ENCODE measurements around the gene TNP2. TPM values are rescaled to one million over a fixed set of nuclear protein-coding genes. Genes with fewer than 3 reads are reported as not detected.

The TNP2 gene
- total RNA-seq, 2 experiments from 2014 or later = not detected

DNA sequence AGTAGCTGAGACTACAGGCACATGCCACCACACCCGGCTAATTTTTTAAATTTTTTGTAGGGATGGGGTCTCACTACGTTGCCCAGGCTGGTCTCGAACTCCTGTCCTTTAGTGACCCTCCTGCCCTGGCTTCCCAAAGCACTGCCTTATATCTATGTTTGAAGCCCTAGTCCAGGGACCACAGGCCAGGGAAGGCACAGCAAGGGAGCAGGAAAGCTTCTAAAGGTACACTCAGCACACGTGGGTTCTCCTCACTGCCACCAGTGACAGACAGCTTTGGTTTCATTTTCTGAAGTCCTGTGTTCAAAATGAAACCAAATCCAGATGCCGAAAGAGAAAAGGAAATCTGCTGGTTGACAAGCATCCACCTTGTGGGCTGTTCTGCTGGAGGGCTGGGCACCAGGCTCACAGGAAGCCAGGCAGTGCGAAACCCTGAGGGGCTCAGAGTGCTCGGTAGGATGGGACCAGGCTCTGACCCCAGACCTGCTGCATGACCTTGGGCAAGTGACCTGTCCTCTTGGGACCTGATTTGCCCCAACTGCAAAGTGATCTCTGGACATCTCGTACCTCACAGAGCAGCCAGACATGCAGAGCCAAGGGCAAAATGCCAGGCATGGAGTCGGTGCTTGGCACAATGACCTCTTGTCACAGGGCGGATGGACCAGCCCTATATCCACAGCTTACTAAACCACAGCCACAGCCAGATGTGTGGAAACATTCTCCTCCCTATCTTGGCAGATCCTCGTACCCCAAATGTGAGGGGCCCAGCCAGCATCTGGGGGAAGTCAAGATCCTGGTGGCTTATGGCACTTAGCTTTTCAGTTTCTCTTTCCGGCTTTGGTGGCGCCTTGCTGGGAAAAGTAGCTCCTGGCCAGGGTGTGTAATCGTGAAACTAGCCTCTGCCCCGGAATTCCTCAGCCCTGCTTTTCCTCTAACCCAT is 10.3 kb downstream of the TNP2 start:
- DNase-seq = peak; percentile 80
- H3K27ac Mint-ChIP-seq = peak overlapping the region; percentile 76
- POLR2A ChIA-PET = interaction anchor here (0.6 to 8.0 kb wide), 9 partner anchors 11 to 292 kb away, joined by 3 to 123 read pairs (median 5); partner anchors contain the start of gene TNP2
- H3K4me1 Mint-ChIP-seq (ENCODE audit: low read depth) = peaks cover 54% of the 10 kb centered on the region
- H3K36me3 Mint-ChIP-seq (ENCODE audit: low read depth) = peaks cover 15% of the 10 kb centered on the region
- H3K27me3 Mint-ChIP-seq (ENCODE audit: low read depth) = no peaks in the 10 kb centered on the region
- CTCF ChIA-PET = interaction anchor here (0.7 to 8.3 kb wide), 16 partner anchors 8 to 304 kb away, joined by 3 to 210 read pairs (median 3); no protein-coding TSS in a partner anchor
- H3K4me3 Mint-ChIP-seq = peak overlapping the region; percentile 30
- peak; percentile 14 for ATAC-seq
- no peaks in the 10 kb centered on the region for H3K9me3 Mint-ChIP-seq (ENCODE audit: insufficient read depth)

DNA sequence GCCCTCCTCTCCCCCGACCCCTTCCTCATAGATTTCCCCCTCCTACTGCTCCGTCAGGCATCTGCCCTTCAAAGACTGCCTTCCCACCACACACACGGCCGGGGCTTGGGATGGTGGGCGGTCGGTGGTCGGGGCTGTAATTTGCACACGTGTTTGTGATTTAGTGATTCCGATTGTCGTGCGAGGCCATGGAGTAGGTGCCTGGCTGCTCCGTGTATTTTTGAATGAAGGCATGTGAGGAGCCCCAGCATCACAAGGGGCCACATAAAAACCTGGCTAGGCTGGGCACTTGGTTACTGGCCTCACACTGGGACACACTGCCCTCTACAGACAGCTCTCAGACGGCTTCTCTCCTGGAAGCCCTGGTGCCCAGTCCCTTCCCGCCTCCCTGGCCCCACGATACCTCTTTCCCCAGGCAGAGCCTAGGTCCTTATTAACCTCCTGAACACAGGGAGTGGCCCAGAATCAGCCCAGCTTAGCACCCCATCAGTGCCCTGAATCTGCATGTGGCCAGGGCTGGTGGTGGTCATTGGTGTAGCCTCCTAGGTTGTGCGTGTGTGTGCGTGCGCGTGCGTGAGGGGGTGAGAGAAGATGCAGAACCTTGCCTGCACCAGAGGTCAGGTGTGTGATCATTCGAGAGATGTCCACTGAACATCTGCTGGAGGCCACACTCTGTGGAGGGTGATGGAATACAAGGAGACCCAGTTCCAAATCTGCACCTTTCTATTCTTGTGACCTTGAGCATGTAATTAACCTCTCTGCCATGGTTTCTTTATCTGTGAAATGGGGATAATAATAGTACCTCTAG is 11.8 kb downstream of the TNP2 start:
- Mint-ChIP-seq H3K27ac (peak overlapping the region; percentile 96), H3K27me3 (ENCODE audit: low read depth) (no peaks in the 10 kb centered on the region), H3K4me1 (ENCODE audit: low read depth) (peaks cover 44% of the 10 kb centered on the region), H3K9me3 (ENCODE audit: insufficient read depth) (no peaks in the 10 kb centered on the region), H3K4me3 (peak overlapping the region; percentile 97), H3K36me3 (ENCODE audit: low read depth) (peaks cover 30% of the 10 kb centered on the region)
- no peak for ATAC-seq
- peak; percentile 77 for DNase-seq
- POLR2A ChIA-PET = interaction anchor here (0.5 to 8.0 kb wide), 13 partner anchors 24 to 291 kb away, joined by 3 to 123 read pairs (median 22); no protein-coding TSS in a partner anchor
- CTCF ChIA-PET = interaction anchor here (0.9 to 8.3 kb wide), 22 partner anchors 11 to 308 kb away, joined by 3 to 210 read pairs (median 5); no protein-coding TSS in a partner anchor

DNA sequence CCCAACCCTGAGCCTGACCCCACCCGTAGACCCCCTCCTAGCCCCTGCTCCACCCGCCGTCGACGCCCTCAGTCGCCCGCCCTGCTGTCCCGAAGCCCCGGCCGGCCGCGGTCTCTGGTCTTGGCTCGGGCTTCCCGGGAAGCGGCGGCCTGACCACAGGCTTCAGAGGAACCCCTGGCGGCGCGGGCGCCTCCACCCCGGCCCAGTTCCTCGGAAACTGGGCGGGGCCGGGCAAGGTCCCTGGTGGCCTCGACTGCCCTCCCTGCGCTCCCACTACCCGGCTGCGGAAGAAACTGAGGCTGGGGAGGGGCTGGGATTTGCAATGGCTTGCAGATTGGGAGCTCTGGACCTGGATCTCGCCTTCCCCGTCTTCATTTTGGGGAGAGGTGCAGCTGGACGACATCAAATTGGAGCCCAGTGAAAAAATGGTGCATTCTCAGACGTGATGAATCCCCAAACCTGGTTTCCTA is 12.4 kb downstream of the TNP2 start:
- ATAC-seq (no peak), DNase-seq (no peak)
- peaks cover 37% of the 10 kb centered on the region for H3K36me3 Mint-ChIP-seq (ENCODE audit: low read depth)
- peak overlapping the region; percentile 96 for H3K27ac Mint-ChIP-seq
- peak overlapping the region; percentile 97 for H3K4me3 Mint-ChIP-seq
- no peaks in the 10 kb centered on the region for H3K9me3 Mint-ChIP-seq (ENCODE audit: insufficient read depth)
- ChIA-PET POLR2A (interaction anchor here (0.6 to 8.0 kb wide), 34 partner anchors 8 to 308 kb away, joined by 3 to 123 read pairs (median 8); partner anchors contain the start of gene TNP2), CTCF (interaction anchor here (0.8 to 8.3 kb wide), 39 partner anchors 10 to 308 kb away, joined by 3 to 210 read pairs (median 6); no protein-coding TSS in a partner anchor)
- no peaks in the 10 kb centered on the region for H3K27me3 Mint-ChIP-seq (ENCODE audit: low read depth)
- H3K4me1 Mint-ChIP-seq (ENCODE audit: low read depth) = peaks cover 50% of the 10 kb centered on the region

DNA sequence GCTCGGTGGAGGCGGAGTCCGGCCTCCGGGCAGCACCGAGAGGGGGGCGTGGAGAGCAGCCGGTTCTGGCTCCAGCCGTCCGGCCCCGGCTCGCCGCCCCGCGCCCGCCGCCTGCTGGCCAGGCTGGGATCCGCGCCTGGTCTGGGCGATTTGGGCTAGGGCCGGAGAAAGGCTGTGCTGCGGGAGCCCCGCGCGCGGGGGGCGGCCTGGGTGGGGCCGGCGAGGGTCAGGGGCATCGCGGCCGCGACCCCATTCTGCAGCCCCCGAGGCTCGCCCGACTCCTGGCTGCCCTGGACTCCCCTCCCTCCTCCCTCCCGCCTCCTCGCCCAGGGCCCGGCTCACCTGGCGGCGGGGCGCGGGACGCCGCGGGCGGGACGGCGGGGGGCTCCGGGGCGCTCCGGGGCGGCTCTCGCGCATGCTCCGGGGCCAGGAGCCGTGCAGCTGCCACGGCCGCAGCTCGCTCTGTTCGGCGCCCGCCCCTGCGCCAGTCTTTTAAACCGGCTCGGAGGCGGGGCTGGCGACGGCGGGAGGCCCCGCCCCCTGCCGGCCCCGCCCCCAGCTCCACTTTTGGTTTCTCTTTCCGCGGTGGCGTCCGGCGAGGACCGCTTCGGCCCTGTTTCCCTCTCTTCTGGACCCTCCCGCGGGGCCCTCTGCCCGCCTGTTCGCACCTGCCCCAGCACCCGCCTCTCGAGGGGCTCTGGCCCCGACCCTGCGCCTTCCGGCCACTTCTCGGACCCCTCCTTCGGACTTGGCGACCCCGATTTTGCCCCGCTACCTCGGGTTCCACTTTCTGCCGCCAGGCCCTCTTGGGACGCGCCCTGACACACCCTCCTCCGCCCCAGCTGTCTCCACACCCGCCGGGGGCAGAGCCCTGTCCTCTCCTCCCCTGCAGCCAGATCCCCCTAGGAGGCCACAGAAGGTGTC is 13.1 kb downstream of the TNP2 start, which contains the start of gene SOCS1:
TSS of gene SOCS1 (minus strand) at position 468 of the 924 bp plus-strand sequence. CDS start 726 bp downstream, outside the sequence.
- CTCF ChIA-PET = interaction anchor here (0.6 to 8.3 kb wide), 54 partner anchors 9 to 307 kb away, joined by 3 to 210 read pairs (median 5); no protein-coding TSS in a partner anchor
- no peaks in the 10 kb centered on the region for H3K9me3 Mint-ChIP-seq (ENCODE audit: insufficient read depth)
- H3K27ac Mint-ChIP-seq = peak within 1 kb of the TSS; percentile 96
- DNase-seq (peak; percentile 91), ATAC-seq (peak; percentile 71)
- H3K36me3 Mint-ChIP-seq (ENCODE audit: low read depth) = peaks cover 42% of the 10 kb centered on the region
- H3K4me3 Mint-ChIP-seq = peak within 1 kb of the TSS; percentile 97
- POLR2A ChIA-PET = interaction anchor here (0.6 to 8.0 kb wide), 55 partner anchors 8 to 542 kb away, joined by 3 to 123 read pairs (median 6); partner anchors contain the start of genes TNP2 and ZC3H7A
- H3K27me3 Mint-ChIP-seq (ENCODE audit: low read depth) = no peaks in the 10 kb centered on the region
- H3K4me1 Mint-ChIP-seq (ENCODE audit: low read depth) = peaks cover 54% of the 10 kb centered on the region

DNA sequence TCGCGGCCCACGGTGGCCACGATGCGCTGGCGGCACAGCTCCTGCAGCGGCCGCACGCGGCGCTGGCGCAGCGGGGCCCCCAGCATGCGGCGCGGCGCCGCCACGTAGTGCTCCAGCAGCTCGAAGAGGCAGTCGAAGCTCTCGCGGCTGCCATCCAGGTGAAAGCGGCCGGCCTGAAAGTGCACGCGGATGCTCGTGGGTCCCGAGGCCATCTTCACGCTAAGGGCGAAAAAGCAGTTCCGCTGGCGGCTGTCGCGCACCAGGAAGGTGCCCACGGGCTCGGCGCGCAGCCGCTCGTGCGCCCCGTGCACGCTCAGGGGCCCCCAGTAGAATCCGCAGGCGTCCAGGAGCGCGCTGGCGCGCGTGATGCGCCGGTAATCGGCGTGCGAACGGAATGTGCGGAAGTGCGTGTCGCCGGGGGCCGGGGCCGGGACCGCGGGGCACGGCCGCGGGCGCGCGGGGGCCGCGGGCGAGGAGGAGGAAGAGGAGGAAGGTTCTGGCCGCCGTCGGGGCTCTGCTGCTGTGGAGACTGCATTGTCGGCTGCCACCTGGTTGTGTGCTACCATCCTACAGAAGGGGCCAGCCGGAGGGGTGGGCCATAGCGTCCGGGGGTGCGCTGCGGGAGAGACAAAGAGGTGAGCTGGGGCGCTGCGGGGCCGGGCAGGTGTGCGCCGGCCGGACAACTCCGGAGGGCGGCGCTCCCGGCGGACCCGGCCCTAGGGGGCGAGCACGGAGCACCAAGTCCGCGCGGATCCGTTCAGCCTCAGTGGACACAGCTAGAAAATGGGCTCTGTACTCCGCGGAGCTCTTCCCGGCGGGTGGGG is 14.0 kb downstream of the TNP2 start:
- H3K4me3 Mint-ChIP-seq = peak overlapping the region; percentile 97
- no peaks in the 10 kb centered on the region for H3K9me3 Mint-ChIP-seq (ENCODE audit: insufficient read depth)
- peaks cover 50% of the 10 kb centered on the region for H3K36me3 Mint-ChIP-seq (ENCODE audit: low read depth)
- ChIA-PET POLR2A (interaction anchor here (0.6 to 8.0 kb wide), 59 partner anchors 9 to 543 kb away, joined by 3 to 123 read pairs (median 5); partner anchors contain the start of genes TNP2 and ZC3H7A), CTCF (interaction anchor here (0.7 to 8.3 kb wide), 49 partner anchors 17 to 306 kb away, joined by 3 to 210 read pairs (median 6); no protein-coding TSS in a partner anchor)
- H3K4me1 Mint-ChIP-seq (ENCODE audit: low read depth) = peaks cover 55% of the 10 kb centered on the region
- H3K27ac Mint-ChIP-seq = peak overlapping the region; percentile 90
- ATAC-seq (peak; percentile 2), DNase-seq (peak; percentile 70)
- H3K27me3 Mint-ChIP-seq (ENCODE audit: low read depth) = no peaks in the 10 kb centered on the region

DNA sequence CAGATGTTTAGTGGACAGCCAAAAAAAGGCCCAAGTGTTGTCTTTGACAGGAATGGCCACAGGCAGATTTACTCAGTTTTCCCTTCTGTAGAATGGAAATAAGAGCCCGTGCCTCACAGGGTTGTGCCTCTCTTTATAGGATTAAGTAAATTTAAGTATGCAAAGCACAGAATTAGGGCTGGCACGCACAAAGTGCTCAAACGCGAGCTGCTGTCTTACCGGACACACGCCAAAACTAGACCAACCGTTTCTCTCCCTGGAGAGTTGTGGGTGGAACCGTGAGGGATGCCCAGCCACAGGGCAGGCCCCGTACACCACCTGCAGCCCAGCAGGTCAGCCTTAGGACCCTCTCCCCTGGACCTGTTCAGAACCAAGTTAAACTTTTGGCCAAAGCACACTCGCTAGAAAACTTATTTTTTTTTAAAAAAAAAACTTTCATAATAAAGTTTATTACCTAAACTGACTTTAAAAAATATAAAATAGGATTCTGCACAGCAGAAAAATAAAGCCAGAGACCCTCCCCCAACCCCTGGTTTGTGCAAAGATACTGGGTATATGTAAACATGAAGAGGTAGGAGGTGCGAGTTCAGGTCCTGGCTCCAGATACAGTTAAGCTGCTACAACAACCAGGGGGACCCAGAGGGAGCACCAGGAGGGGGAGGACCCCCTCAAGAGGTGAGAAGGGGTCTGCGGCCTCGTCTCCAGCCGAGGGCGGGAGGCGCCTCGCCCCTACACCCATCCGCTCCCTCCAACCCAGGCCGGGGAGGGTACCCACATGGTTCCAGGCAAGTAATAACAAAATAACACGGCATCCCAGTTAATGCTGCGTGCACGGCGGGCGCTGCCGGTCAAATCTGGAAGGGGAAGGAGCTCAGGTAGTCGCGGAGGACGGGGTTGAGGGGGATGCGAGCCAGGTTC is 14.9 kb downstream of the TNP2 start:
- no peaks in the 10 kb centered on the region for H3K27me3 Mint-ChIP-seq (ENCODE audit: low read depth)
- peak overlapping the region; percentile 97 for H3K4me3 Mint-ChIP-seq
- no peaks in the 10 kb centered on the region for H3K9me3 Mint-ChIP-seq (ENCODE audit: insufficient read depth)
- ChIA-PET POLR2A (interaction anchor here (0.5 to 8.0 kb wide), 42 partner anchors 8 to 305 kb away, joined by 3 to 123 read pairs (median 6); no protein-coding TSS in a partner anchor), CTCF (interaction anchor here (0.8 to 8.3 kb wide), 30 partner anchors 16 to 305 kb away, joined by 3 to 210 read pairs (median 10); no protein-coding TSS in a partner anchor)
- peaks cover 47% of the 10 kb centered on the region for H3K4me1 Mint-ChIP-seq (ENCODE audit: low read depth)
- peak overlapping the region; percentile 93 for H3K27ac Mint-ChIP-seq
- H3K36me3 Mint-ChIP-seq (ENCODE audit: low read depth) = peaks cover 58% of the 10 kb centered on the region
- ATAC-seq (no peak), DNase-seq (no peak)

DNA sequence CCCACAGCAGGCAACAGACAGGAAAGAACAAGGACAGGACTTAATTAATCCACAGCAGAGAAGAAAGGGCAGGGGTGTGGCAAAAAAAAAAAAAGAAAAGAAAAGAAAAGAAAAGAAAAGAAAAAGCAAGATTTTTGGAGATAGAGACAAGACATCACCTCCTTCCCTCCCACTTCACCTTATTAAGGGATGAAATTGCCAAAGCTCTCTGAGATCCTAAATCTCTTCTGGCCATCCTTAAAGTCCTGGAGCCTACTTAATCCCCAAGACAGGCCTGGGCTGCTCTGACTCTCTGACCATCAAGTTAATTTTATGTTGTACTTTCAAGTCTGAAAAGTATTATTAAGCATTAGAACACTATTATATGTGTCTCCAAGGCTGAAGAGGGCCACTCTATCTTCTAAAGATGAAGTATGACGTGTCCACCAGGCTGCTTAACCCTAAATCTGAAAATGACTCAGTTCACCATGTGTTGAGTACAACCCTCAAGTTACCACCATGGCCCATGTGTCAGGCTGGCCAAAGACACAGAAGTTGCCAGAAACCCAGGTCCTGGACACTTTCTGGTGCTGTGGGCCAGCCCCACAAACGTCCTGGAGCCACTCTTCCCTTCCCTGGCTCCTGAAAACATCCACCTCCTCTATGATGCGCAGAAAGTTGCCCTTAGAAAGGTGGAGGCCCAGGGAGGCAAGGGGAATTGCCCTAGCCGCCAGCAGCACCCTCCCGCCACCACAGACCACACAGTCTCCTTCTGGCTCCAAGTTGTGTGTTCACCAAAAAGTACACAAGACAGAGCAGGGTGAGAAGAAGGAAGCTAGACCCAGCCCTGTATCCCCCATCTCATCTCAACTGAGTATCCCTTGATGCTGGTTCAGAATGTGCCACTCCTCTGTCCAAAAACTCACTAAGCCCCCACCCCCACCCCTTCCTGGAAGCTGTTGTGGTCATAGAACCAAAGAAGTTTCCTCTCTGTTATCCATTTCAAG is 15.8 kb downstream of the TNP2 start:
- ChIA-PET POLR2A (interaction anchor here (0.5 to 8.0 kb wide), 34 partner anchors 7 to 289 kb away, joined by 3 to 123 read pairs (median 7); no protein-coding TSS in a partner anchor), CTCF (interaction anchor here (1.2 to 8.3 kb wide), 8 partner anchors 19 to 299 kb away, joined by 4 to 210 read pairs (median 14); no protein-coding TSS in a partner anchor)
- DNase-seq (peak; percentile 65), ATAC-seq (no peak)
- Mint-ChIP-seq H3K9me3 (ENCODE audit: insufficient read depth) (no peaks in the 10 kb centered on the region), H3K4me1 (ENCODE audit: low read depth) (peaks cover 44% of the 10 kb centered on the region), H3K27me3 (ENCODE audit: low read depth) (no peaks in the 10 kb centered on the region), H3K36me3 (ENCODE audit: low read depth) (peaks cover 67% of the 10 kb centered on the region), H3K4me3 (peak overlapping the region; percentile 97), H3K27ac (peak overlapping the region; percentile 93)

DNA sequence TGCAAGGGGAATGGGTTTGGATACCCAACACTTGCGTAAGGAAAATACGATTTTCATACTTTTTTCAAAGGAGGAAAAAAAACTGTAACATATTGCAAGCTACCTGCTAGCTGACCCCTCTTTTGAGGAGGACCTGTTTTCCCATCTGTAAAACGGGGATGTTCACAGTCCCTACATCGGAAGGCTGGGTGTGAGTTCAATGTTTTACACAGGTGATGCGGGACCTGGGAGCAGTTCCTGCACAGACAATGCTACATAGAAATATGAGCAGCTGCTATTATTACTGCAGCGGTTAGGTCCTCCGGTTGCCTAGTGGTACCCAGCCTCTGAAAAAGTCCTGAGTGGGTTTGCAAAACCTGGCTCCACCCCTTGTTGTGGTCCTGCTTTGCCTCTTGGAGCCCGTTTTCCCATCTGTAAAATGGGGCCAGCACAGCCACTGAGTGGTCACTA is 16.6 kb downstream of the TNP2 start:
- no peak for ATAC-seq
- ChIA-PET CTCF (interaction anchor here (1.0 to 6.5 kb wide), 10 partner anchors 18 to 298 kb away, joined by 3 to 56 read pairs (median 6); no protein-coding TSS in a partner anchor), POLR2A (interaction anchor here (0.8 to 8.0 kb wide), 22 partner anchors 10 to 288 kb away, joined by 3 to 123 read pairs (median 6); no protein-coding TSS in a partner anchor)
- H3K9me3 Mint-ChIP-seq (ENCODE audit: insufficient read depth) = no peaks in the 10 kb centered on the region
- H3K4me3 Mint-ChIP-seq = peak overlapping the region; percentile 97
- no peaks in the 10 kb centered on the region for H3K27me3 Mint-ChIP-seq (ENCODE audit: low read depth)
- peak; percentile 45 for DNase-seq
- peak overlapping the region; percentile 93 for H3K27ac Mint-ChIP-seq
- peaks cover 45% of the 10 kb centered on the region for H3K4me1 Mint-ChIP-seq (ENCODE audit: low read depth)
- H3K36me3 Mint-ChIP-seq (ENCODE audit: low read depth) = peaks cover 75% of the 10 kb centered on the region

Measured in activated CD8-positive, alpha-beta T cell treated with anti-CD3 and anti-CD28 coated beads, Interleukin-2, amount 10 ng/mL, durations not matched to agents 7 days and 5 days (primary cell).